ENCODE data around the gene SLC8A3. TPM values are rescaled to one million over a fixed set of nuclear protein-coding genes. Genes with fewer than 3 reads are reported as not detected.

The SLC8A3 gene
- total RNA-seq, 4 donors from 2014 or later, result 0.21 to 0.76 TPM; not detected in 2

- no peaks in the 10 kb centered on the region for H3K36me3 ChIP-seq
- H3K9me3 ChIP-seq, result peaks cover 5% of the 10 kb centered on the region
- TF ChIP-seq CTCF (IDR thresholded peaks at IDR 0.05), result no peak
- TF ChIP-seq POLR2A (IDR thresholded peaks at IDR 0.05), result no peak
- no peak for TF ChIP-seq EP300 (IDR thresholded peaks at IDR 0.05)
- TF ChIP-seq POLR2AphosphoS5 (IDR thresholded peaks at IDR 0.05), result no peak
- no peak overlapping the region for H3K27ac ChIP-seq
- peaks cover 29% of the 10 kb centered on the region for H3K27me3 ChIP-seq
- no peak overlapping the region for H3K4me3 ChIP-seq
- peaks cover 17% of the 10 kb centered on the region for H3K4me1 ChIP-seq
- WGBS, result 81% methylated on average over 2 of the region's 2 CpGs
- no peak for DNase-seq (ENCODE audit: low spot score in 2 of 2)
Observed at GRCh38 chr14:70192915-70193314, 4.2 kb upstream of the SLC8A3 start.

GRCh38 chr14:70190156-70190555 lies 1.4 kb upstream of the SLC8A3 start:
- WGBS, result 94% methylated on average over 6 of the region's 6 CpGs
- no peak for DNase-seq (ENCODE audit: low spot score in 2 of 2)
- Histone ChIP-seq H3K27me3 (peaks cover 41% of the 10 kb centered on the region), H3K4me3 (no peak overlapping the region), H3K9me3 (peaks cover 3% of the 10 kb centered on the region), H3K4me1 (peaks cover 30% of the 10 kb centered on the region), H3K36me3 (no peaks in the 10 kb centered on the region), H3K27ac (no peak overlapping the region)
- no peak for TF ChIP-seq CTCF (IDR thresholded peaks at IDR 0.05)
- no peak for TF ChIP-seq POLR2A (IDR thresholded peaks at IDR 0.05)
- no peak for TF ChIP-seq POLR2AphosphoS5 (IDR thresholded peaks at IDR 0.05)
- no peak for TF ChIP-seq EP300 (IDR thresholded peaks at IDR 0.05)

- Histone ChIP-seq H3K27me3 (peaks cover 43% of the 10 kb centered on the region), H3K4me3 (peak overlapping the region; percentile 60), H3K27ac (no peak overlapping the region), H3K4me1 (peaks cover 30% of the 10 kb centered on the region), H3K9me3 (no peaks in the 10 kb centered on the region), H3K36me3 (no peaks in the 10 kb centered on the region)
- 42% methylated on average over 9 of the region's 9 CpGs for WGBS
- TF ChIP-seq CTCF (IDR thresholded peaks at IDR 0.05), result no peak
- TF ChIP-seq POLR2A (IDR thresholded peaks at IDR 0.05), result no peak
- no peak for TF ChIP-seq EP300 (IDR thresholded peaks at IDR 0.05)
- TF ChIP-seq POLR2AphosphoS5 (IDR thresholded peaks at IDR 0.05), result no peak
- no peak for DNase-seq (ENCODE audit: low spot score in 2 of 2)
Observed at GRCh38 chr14:70189456-70190077, 816 bp upstream of the SLC8A3 start.

- Histone ChIP-seq H3K9me3 (no peaks in the 10 kb centered on the region), H3K36me3 (no peaks in the 10 kb centered on the region), H3K27ac (peak overlapping the region; percentile 10), H3K4me3 (peak overlapping the region; percentile 60), H3K27me3 (peaks cover 43% of the 10 kb centered on the region), H3K4me1 (peaks cover 30% of the 10 kb centered on the region)
- no peak for TF ChIP-seq EP300 (IDR thresholded peaks at IDR 0.05)
- no peak for TF ChIP-seq CTCF (IDR thresholded peaks at IDR 0.05)
- no peak for TF ChIP-seq POLR2A (IDR thresholded peaks at IDR 0.05)
- no peak for TF ChIP-seq POLR2AphosphoS5 (IDR thresholded peaks at IDR 0.05)
- no CpG with 5 or more reads among the region's 38 CpGs for WGBS
- DNase-seq (ENCODE audit: low spot score in 2 of 2), result no peak
Observed at GRCh38 chr14:70188322-70188658, 461 bp downstream of the SLC8A3 start.

GRCh38 chr14:70186900-70187451 lies 1.8 kb downstream of the SLC8A3 start:
- H3K9me3 ChIP-seq, result no peaks in the 10 kb centered on the region
- no peaks in the 10 kb centered on the region for H3K36me3 ChIP-seq
- peaks cover 43% of the 10 kb centered on the region for H3K27me3 ChIP-seq
- no peak overlapping the region for H3K27ac ChIP-seq
- WGBS, result 13% methylated on average over 24 of the region's 26 CpGs
- peak in 1 of 2 donors; percentile 64 for DNase-seq (ENCODE audit: low spot score in 2 of 2)
- no peak for TF ChIP-seq POLR2A (IDR thresholded peaks at IDR 0.05)
- no peak for TF ChIP-seq POLR2AphosphoS5 (IDR thresholded peaks at IDR 0.05)
- no peak for TF ChIP-seq CTCF (IDR thresholded peaks at IDR 0.05)
- no peak for TF ChIP-seq EP300 (IDR thresholded peaks at IDR 0.05)
- peaks cover 30% of the 10 kb centered on the region for H3K4me1 ChIP-seq
- H3K4me3 ChIP-seq, result peak overlapping the region; percentile 60
